Fibroblast of skin of right quadriceps (primary cell): Measurements from ENCODE around the gene SCUBE2.
"Not testable (repeated sequence)": the region's sequence is repeated elsewhere in the genome, so short reads cannot be mapped to it uniquely, and the experiment has no call there.

ENCODE experiments used
- DNase-seq: peaks from one replicate; pipeline ENCODE4 v3.0.0-alpha.2; 2013

SCUBE2 gene

GRCh38 chr11:9003573-9004182 is 87.7 kb downstream of the SCUBE2 start, which contains the start of gene NRIP3:
TSS of gene NRIP3 (minus strand) at chr11:9004001. CDS start at chr11:9003935, 66 bp downstream.
- DNase-seq: peak; percentile 69

GRCh38 chr11:9002920-9003572 is 88.4 kb downstream of the SCUBE2 start:
- DNase-seq: no peak

DNA sequence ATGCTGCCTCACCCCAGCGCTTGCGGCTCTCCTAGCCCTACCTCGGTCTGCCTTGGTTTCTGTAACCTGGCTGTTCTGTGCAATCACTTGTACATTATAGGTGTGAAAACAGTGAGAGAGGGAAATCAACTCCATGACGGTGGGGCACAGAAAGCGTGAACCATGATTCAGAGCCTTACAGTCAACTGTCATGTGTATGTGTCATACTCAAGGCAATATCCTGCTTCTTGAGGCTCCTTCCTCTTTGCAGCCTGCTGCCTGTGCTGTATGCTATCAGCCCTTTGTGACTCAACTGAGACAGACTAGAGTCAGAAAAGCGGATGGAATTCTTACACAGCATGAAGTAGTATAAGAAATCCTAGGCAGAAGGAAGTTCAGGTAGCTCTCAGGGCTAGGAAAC is 89.7 kb downstream of the SCUBE2 start:
- peak; percentile 88 for DNase-seq

GRCh38 chr11:8998017-8998416 is 93.4 kb downstream of the SCUBE2 start:
- DNase-seq: no peak

GRCh38 chr11:8997451-8997850 is 93.9 kb downstream of the SCUBE2 start:
- DNase-seq: no peak

- peak; percentile 70 for DNase-seq
Measured at GRCh38 chr11:8989453-8989852, 101.9 kb downstream of the SCUBE2 start.

DNA sequence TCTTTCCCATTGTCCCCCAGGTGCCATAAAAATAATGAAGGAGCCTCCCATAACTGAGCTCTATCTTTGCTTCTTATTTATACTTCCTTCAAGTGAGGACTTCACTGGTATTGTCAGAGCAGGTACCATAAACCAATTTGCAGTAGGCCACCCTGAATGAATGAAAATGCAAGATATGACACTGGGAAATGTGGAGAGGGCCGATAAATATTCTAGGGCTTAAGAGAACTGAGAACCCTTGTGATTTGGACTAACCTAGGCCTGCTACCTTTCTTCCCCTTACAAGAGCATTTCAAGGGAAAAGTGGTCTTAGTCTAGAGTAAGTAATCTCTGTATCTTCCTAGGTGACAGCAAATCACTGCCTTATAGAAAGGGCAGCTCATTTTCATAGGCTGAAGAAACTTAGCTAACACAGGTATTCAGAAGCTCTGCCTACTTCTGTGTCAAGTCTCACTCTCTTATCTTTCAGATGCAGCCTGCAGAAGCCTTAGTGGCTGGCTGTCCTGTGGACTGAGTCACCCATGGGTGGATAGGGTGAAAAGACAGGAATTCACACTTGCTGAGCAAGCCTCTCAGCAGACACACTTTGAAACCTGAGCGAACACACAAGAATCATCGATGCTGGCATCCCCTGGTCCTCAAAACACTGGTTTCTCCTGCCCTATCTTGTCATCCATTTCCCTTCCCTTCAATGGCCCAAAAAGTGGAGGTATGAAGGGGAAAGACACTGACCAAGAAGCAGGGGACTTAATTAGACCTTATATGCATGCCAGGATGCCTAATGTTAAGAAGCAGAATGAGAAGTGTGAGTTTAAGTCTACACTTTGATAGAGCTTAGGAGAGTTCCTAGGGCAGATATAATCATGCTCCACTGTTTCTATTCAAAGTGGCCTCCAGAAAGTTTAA is 102.8 kb downstream of the SCUBE2 start:
- DNase-seq: peak; percentile 58

- no peak for DNase-seq
Measured at GRCh38 chr11:8987446-8987845, 104.0 kb downstream of the SCUBE2 start.

DNA sequence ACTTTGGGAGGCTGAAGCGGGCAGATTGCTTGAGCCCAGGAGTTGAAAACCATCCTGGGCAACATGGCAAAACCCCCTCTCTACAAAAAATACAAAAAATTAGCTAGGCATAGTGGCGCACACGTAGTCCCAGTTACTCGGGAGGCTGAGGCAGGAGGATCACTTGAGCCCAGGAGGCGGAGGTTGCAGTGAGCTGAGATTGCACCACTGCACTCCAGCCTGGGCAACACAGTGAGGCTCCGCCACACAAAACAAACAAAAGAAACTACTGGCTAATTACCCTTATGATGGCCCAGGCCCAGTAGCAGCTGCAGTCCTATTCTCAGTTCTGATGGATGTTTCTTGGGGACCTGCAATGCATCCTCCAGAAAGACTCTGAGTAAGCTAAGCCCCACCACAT is 104.6 kb downstream of the SCUBE2 start:
- DNase-seq: not testable (repeated sequence)

DNA sequence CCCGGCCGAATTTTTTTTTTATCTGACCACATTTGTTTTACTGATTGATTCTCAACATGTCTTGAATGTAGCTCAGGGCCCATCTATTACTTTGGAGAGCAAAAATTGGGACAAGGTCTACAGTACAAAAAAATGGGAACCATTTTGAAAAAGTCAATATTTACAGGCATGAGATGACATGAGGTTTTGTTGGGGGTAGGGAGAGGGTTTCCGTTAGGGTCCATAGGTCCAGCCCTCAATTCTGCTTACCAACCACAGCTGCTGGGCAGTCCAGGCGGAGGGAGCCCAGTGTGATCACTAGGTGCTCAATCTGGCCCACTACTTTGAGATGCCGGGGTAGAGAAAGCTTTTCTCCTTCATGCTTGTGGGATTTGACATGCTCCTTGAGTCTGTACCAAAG is 105.9 kb downstream of the SCUBE2 start:
- no peak for DNase-seq

GRCh38 chr11:8983552-8983951 is 107.8 kb downstream of the SCUBE2 start:
- no peak for DNase-seq

- DNase-seq: no peak
Measured at GRCh38 chr11:8980485-8980884, 110.9 kb downstream of the SCUBE2 start.

- not testable (repeated sequence) for DNase-seq
Measured at GRCh38 chr11:8979365-8979764, 112.0 kb downstream of the SCUBE2 start.

DNA sequence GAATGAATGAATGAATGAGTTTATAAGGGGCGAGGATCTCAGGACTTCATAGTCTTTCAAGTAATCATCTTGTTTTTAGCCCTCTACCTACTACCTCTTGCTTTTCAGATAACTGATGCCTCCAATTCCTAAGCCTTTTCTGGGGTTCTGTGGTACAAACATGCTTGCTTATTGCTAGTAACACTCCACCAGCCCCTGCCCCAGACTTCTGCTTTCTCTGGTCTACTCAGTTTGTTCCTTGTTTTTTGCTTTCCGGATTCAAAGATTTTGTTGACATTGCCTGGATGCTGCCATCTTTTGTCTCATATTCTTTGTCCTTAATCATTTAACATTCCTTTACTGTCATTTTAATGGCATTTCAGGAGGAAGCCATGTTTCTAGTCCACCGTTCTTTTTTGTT is 118.3 kb downstream of the SCUBE2 start:
- DNase-seq: no peak

DNA sequence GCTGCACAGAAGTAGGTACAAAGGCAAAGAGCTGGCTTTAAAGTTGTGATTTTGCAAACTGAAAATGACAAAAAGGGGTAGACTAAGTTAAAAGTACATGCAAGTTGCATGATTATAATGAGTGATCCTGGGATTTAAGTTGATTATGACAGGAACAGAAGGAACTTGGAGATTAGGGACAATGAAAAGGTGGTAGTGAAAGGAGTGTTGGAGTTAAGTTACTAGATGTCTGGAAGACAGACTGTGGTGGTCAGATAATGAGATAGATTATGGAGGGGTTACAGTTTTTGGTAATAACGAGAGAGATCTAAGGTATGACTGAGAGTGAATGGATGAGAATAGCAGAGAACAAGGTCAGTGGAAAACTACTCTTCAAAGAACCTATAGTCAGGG is 119.5 kb downstream of the SCUBE2 start:
- no peak for DNase-seq

DNA sequence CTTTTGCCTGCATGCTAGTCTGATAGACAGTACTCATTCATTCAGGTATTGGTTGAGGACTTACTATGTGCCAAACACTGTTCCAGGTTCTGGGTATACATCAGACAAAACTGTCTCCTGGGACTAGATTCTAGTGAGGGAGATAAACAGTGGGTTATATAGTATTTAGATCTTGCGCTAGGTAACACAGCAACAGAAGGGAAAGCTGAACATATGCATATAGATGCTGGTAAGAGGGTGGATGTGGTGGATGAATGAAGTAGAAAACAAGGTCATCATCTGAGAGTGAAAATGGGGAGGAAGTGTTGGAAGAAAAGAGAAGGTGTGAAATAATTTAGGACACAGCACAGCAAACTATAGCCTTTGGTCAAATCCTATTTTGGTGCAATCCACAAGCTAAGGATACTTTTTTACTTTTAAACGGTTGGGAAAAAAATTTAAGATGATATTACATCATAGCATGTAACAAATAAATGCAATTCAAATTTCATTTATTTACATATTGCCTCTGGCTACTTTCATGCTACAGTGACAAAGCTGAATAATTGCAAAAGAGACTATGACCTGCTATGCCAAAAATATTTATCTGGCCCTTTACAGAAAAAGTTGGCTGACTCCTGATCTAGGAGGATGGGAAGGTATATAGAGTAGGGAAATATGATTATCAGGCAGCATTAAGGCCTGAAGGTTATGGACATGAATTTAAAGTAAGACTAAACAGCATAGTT is 120.0 kb downstream of the SCUBE2 start:
- DNase-seq: no peak
